NK-92 (cell line): Measurements from ENCODE around the gene PTPMT1.

Source experiments
- DNase-seq: peaks from one replicate; lab custom pipeline; 2025; ENCODE audit not compliant: unreplicated experiment; lab: John Stamatoyannopoulos, UW

Gene PTPMT1

GRCh38 chr11:47606731-47607130, 41.3 kb downstream of the PTPMT1 start:
- DNase-seq, result no peak

DNA sequence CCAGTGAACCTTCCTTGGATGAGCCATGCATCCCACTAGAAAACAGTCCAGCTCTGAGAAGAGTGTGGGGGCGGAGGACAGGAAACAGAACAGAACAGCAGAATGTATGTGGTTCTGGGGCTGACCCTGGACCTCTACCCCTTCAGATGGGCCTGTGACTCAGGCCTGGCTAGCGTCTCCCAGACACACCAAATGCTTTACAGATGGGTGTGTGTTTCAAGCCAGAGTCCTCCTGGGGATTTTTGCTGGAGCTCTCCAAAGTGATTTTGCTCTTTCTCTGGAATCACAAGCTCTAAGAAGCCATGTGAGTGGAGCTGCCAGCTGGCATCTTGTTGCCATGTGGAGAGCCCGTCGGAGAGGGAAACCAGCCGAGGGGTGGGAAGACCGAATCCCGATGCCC, 42.0 kb downstream of the PTPMT1 start:
- DNase-seq, result no peak

DNA sequence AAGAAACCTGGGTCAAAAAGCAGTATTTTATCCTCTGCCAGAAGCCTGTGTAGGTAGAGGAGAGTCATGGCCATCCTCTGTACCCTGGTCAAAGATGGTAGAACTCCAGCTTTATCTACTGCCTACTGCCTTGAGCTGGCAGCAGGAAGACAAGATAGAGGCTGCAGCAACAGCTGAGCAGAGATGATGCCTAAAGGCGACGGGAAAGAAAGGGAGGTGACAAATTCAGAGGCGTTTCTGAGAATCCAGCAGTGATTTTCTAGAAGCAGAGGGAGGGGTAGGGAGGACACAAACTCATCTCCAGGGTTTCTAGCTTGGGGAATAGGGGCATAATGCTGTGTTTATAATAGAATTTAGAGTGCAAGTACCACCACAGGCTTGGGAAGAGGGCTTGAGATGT, 44.3 kb downstream of the PTPMT1 start:
- DNase-seq, result no peak

- no peak for DNase-seq
These were observed 46.0 kb downstream of the PTPMT1 start for GRCh38 chr11:47611348-47611794.

DNA sequence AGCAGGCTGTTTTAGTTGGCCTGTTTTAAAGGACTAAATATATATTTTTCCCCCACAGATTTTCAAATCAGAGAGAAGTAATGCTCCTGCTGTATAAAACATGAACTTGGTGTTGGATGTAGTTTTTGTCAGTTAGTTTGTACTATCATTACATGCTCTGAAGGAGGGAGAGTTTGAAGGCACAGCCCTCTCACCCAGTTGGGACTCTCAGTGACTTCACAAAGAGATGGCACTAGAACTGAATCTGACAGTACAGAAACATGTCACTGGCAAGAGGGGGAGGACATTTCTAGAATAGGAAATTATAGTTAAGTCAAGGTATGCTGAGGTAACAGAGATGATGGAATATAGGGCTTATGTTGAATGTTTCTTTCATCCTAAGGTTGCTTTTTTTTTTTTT, 49.9 kb downstream of the PTPMT1 start:
- no peak for DNase-seq

GRCh38 chr11:47616726-47617416, 51.5 kb downstream of the PTPMT1 start:
- no peak for DNase-seq

GRCh38 chr11:47617417-47617809, 52.0 kb downstream of the PTPMT1 start:
- no peak for DNase-seq

GRCh38 chr11:47620836-47621378, 55.5 kb downstream of the PTPMT1 start:
- DNase-seq, result no peak
